Measurements from ENCODE around the gene TUBA3D. TPM values are rescaled to one million over a fixed set of nuclear protein-coding genes. Genes with fewer than 3 reads are reported as not detected.
"Not testable (repeated sequence)": the region's sequence is repeated elsewhere in the genome, so short reads cannot be mapped to it uniquely, and the experiment has no call there.

Gene TUBA3D
- total and polyA plus RNA-seq, 2 experiments from 2014 or later: not detected

DNA sequence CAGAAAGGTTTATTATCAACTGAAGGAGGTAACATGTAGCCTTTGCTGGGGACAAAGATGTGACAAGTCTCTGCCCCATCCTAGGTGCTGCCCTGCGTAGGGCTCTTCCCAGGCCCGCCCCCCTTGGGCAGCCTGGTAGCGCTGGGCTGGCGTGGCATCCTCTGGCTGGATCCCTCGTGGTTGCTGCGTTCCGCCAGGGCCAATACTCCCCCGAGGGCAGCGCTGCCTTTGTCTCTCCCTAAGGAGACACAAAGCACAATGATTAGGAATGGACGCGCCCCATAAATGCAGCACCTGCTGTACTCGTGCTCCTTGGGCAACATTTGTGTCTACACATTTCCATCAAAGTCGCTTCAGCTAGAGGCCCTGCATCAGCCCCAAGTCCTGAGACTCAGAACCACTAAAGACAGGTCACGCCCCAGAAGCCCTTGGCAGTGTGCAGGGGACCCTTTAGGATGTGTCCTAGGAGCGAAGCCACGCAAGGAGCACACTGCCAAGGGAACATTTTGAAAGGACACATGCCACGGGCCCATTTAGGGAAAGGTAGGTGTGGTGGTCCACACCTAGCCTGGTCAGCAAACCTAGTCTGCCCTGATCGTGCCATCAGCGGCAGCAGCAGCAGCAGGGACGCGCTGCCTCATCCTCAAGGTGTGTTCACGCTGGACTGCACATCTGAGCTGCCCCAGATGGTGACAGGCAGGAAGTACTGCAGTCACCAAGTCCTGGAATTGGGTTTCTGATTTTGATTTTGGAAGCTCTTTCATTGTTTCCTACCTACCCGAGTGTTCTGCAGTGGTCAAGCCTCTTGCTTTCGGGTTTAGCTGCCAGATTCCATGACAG lies 8.3 kb downstream of the TUBA3D start:
- in situ Hi-C loops (cut with MboI): not testable (repeated sequence)
- WGBS, 2 experiments (ENCODE audit: low coverage in 1 of 2, low lambda C conversion rate in 2 of 2, missing lambda C conversion rate in 2 of 2): 90 to 92% methylated on average over 21 of the region's 24 CpGs

DNA sequence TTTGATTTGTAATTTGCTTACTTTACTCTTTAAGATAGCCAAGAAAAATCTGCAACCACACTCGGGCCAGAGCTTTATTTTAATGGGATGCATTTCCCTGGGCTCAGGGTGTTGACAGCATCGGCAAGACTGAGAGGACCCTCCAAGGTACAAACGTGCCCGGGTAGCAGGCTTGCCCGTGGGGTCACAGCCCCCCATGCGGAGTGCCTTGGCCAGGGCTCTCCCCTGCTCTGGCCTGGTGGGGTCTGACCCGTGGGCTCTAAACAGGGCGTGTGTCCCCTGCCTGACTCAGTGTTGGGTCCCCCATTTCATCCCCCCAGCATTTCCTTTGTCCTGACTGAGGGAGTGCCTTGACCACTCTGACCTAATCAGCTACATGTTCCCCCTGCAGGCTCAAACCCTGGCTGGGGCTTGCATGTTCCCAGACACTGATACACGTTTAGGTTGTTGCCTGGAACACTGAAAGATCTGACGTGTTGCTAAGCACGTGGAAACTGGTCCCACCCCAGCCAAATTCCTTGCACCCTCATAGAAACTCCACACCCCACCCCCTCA lies 9.1 kb downstream of the TUBA3D start:
- H3F3A ChIP-seq (ENCODE audit: insufficient read depth); H2AFZ ChIP-seq; H4K20me1 ChIP-seq (ENCODE audit: insufficient read depth); H3K36me3 ChIP-seq (ENCODE audit: low read depth); H3K79me2 ChIP-seq (ENCODE audit: insufficient read depth); H3K9ac ChIP-seq; H3K9me3 ChIP-seq (ENCODE audit: low read depth); in situ Hi-C loops (cut with MboI); H3K4me3 ChIP-seq; H3K27ac ChIP-seq; H3K4me1 ChIP-seq (ENCODE audit: insufficient read depth); H3K9me2 ChIP-seq (ENCODE audit: insufficient read depth); H3K27me3 ChIP-seq (replicated peaks; ENCODE audit: insufficient read depth); H3K4me2 ChIP-seq (ENCODE audit: unreplicated experiment); DNase-seq: not testable (repeated sequence)
- 77 to 84% methylated on average over 11 of the region's 11 CpGs for WGBS, 2 experiments (ENCODE audit: low coverage in 1 of 2, low lambda C conversion rate in 2 of 2, missing lambda C conversion rate in 2 of 2)

More for the DNA sequence above, 8.3 kb downstream of the TUBA3D start:
- H3K9ac ChIP-seq; H3K4me3 ChIP-seq; H3K27ac ChIP-seq; H3K9me3 ChIP-seq (ENCODE audit: low read depth); H3K4me1 ChIP-seq (ENCODE audit: insufficient read depth); H3K4me2 ChIP-seq (ENCODE audit: unreplicated experiment); DNase-seq; H3K36me3 ChIP-seq (ENCODE audit: low read depth); H2AFZ ChIP-seq; H3K27me3 ChIP-seq (replicated peaks; ENCODE audit: insufficient read depth); H3F3A ChIP-seq (ENCODE audit: insufficient read depth); H4K20me1 ChIP-seq (ENCODE audit: insufficient read depth); H3K9me2 ChIP-seq (ENCODE audit: insufficient read depth); H3K79me2 ChIP-seq (ENCODE audit: insufficient read depth): not testable (repeated sequence)

DNA sequence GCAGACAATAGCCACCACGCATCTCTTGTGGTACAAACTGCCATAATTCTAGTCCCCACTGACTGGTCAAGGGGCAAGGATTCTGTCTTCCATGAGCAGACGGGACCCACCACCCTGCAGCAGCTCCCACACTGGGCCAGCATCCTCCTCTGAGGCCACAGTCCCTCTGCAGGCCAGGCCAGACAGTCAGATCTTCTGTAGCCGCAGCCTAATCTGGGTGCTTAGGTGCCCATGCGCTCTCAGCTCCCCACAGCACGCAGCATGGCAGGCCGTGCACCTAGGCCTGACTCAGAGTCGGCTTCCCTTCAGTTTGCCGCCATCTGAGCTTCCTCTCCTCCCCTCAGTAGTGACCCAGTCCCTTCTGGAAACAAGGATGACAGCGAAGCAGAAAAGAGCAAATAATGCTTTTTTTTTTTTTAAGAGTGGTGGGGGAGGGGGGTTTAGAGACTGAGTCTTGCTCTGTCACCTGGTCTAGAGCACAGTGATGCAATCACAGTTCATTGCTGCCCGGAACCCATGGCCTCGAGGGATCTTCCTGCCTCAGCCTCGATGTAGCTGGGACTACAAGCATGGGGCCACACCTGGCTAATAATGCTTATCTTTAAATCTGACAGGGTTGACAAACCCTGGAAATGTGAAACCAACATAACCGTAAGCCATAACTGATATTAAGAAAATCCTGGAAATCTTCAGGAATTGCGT lies 10.4 kb downstream of the TUBA3D start:
- in situ Hi-C loops (cut with MboI); H3K36me3 ChIP-seq (ENCODE audit: low read depth); H3K9me2 ChIP-seq (ENCODE audit: insufficient read depth); H3K9me3 ChIP-seq (ENCODE audit: low read depth); H3F3A ChIP-seq (ENCODE audit: insufficient read depth); H2AFZ ChIP-seq; H3K27me3 ChIP-seq (replicated peaks; ENCODE audit: insufficient read depth); DNase-seq; H3K9ac ChIP-seq; H3K4me1 ChIP-seq (ENCODE audit: insufficient read depth); H4K20me1 ChIP-seq (ENCODE audit: insufficient read depth); H3K4me2 ChIP-seq (ENCODE audit: unreplicated experiment); H3K27ac ChIP-seq; H3K4me3 ChIP-seq: not testable (repeated sequence)
- H3K79me2 ChIP-seq (ENCODE audit: insufficient read depth): peaks cover 15% of the 10 kb centered on the region; the same call in 1 of the 2 replicates
- 93 to 94% methylated on average over 12 to 13 of the region's 14 CpGs for WGBS, 2 experiments (ENCODE audit: low coverage in 1 of 2, low lambda C conversion rate in 2 of 2, missing lambda C conversion rate in 2 of 2)

DNA sequence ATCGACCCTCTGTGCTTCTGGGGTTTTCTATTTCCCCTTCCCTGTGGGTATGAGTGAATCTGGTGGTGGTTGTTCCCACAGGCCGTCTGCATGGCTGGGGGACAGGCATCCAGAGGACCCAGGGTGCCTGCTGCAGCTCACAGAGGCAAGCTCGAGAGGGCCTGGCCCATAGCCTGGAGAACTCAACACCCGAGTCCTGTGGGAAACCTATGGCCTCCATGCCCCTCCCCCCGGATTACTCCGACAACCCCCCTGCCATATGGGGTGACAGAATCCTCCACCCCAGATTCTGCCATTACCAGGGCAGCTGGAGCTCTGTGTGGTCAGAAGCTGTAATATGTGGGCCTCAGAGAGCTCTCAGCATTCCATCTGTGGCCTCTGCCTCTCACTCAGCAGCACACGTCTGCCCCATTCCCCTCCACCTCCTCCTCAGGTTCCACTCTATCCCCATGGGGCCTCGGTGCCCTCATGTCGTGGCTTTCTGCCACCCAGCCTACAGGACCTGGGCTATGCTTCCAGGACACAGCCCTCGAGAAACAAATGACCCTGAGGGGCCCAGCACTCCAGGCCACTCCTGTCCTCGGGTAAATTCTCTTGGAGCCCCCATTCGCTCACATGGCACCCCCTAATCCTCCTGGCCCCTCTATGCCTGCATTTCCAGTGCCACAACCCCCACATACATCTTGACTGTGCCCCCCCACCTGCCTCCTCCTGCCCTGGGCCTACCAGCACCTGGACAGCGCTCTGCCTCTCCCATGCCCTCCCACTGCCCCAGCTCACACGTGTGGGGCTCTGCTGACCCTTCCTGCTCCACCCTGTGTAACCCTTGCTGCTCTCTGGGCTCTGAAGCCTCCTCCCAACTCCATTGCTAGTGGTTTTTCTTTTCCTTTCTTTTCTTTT lies 12.6 kb downstream of the TUBA3D start:
- Histone ChIP-seq H3K27ac (no peak overlapping the region), H3K9me3 (ENCODE audit: low read depth) (no peaks in the 10 kb centered on the region), H3K4me3 (no peak overlapping the region), H3K4me2 (ENCODE audit: unreplicated experiment) (no peak overlapping the region), H3K9me2 (ENCODE audit: insufficient read depth) (no peaks in the 10 kb centered on the region), H3F3A (ENCODE audit: insufficient read depth) (no peaks in the 10 kb centered on the region), H3K9ac (no peak overlapping the region), H3K79me2 (ENCODE audit: insufficient read depth) (peaks cover 24% of the 10 kb centered on the region), H4K20me1 (ENCODE audit: insufficient read depth) (no peaks in the 10 kb centered on the region), H3K36me3 (ENCODE audit: low read depth) (no peaks in the 10 kb centered on the region), H2AFZ (no peak overlapping the region), H3K4me1 (ENCODE audit: insufficient read depth) (no peaks in the 10 kb centered on the region), H3K27me3 (replicated peaks; ENCODE audit: insufficient read depth) (no peaks in the 10 kb centered on the region)
- TF ChIP-seq EZH2 (IDR thresholded peaks at IDR 0.05; ENCODE audit: insufficient read depth, poor library complexity, severe bottlenecking) (no peak), EZH2phosphoT487 (IDR thresholded peaks at IDR 0.05; ENCODE audit: insufficient read depth, low read depth) (no peak)
- DNase-seq: no peak
- in situ Hi-C loops (cut with MboI): no loop called here
- WGBS, 2 experiments (ENCODE audit: low coverage in 1 of 2, low lambda C conversion rate in 2 of 2, missing lambda C conversion rate in 2 of 2): 72 to 73% methylated on average over 12 to 14 of the region's 14 CpGs

DNA sequence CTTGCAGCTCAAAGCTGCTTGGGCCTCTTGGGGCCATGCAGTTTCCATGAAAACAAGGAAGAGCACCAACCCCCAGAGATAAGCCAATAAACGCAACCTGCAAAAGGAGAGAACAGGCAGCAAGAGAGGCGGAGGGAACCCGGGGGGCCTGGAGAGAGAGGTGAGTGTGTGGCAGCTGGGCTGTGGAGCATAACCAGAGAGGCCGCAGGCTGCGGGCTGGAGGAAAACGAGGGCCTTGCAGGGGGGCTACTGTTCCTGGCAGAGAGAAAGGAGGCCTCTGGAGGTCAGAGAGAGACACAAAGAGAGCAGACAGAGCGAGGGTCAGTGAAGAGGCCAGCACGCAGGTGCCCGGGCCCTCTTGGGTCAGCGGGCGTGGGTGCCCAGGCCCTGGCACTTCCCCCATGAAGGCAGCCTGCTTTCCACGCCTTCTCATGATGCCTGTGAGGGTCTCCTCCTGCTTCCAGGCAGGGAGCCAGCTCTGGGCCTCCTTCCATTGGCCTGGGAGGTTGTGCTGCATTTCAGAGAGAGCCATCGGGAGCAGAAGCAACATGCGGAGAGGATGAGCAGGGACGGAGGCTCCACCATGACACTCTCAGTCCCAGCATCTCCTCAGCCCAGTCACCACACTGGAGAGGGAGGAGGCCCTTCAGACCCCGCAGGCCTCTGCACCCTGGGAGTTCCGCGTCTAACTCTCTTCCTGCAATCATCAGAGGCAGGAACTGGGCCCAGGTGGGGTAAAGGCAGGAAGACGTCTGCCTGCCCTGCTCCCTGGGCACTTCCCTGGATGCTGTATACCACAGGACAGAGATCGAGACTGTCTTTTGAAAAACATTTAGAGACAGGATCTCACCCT lies 14.9 kb downstream of the TUBA3D start:
- peaks cover 46% of the 10 kb centered on the region for H3K79me2 ChIP-seq (ENCODE audit: insufficient read depth)
- H3F3A ChIP-seq (ENCODE audit: insufficient read depth); H3K27ac ChIP-seq; H3K4me1 ChIP-seq (ENCODE audit: insufficient read depth); H3K9me2 ChIP-seq (ENCODE audit: insufficient read depth); H4K20me1 ChIP-seq (ENCODE audit: insufficient read depth); H3K9me3 ChIP-seq (ENCODE audit: low read depth); in situ Hi-C loops (cut with MboI); H3K27me3 ChIP-seq (replicated peaks; ENCODE audit: insufficient read depth); H3K36me3 ChIP-seq (ENCODE audit: low read depth): not testable (repeated sequence)
- H3K4me2 ChIP-seq (ENCODE audit: unreplicated experiment): peak overlapping the region; percentile 28
- H3K4me3 ChIP-seq: peak overlapping the region; percentile 89
- peak overlapping the region; percentile 67 for H3K9ac ChIP-seq
- peak; percentile 30 for DNase-seq
- H2AFZ ChIP-seq: peak overlapping the region; percentile 31
- 68 to 70% methylated on average over 19 to 20 of the region's 20 CpGs for WGBS, 2 experiments (ENCODE audit: low coverage in 1 of 2, low lambda C conversion rate in 2 of 2, missing lambda C conversion rate in 2 of 2)

DNA sequence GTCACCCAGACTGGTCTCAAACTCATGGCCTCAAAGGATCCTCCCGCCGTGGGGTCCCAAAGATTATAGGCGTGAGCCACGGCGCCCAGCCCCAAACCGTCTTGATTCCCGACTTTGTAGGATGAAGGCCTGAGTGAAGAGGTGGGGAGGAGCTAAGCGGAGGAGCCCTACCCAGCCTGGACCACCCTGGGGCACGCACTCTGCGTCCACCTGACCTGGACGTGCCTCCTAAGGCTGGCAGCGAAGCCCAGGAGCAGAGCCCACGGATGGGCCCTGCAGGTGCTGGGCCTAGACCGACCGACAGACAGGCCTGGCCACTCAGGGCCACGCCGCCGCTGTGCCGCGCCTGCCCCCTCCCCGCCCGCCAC lies 15.5 kb downstream of the TUBA3D start:
- H2AFZ ChIP-seq: peak overlapping the region; percentile 31
- H3K9me2 ChIP-seq (ENCODE audit: insufficient read depth); H3K27ac ChIP-seq; in situ Hi-C loops (cut with MboI); H3K36me3 ChIP-seq (ENCODE audit: low read depth); H3F3A ChIP-seq (ENCODE audit: insufficient read depth); H3K9me3 ChIP-seq (ENCODE audit: low read depth); H4K20me1 ChIP-seq (ENCODE audit: insufficient read depth); H3K27me3 ChIP-seq (replicated peaks; ENCODE audit: insufficient read depth); H3K4me1 ChIP-seq (ENCODE audit: insufficient read depth): not testable (repeated sequence)
- 14 to 16% methylated on average over 10 to 11 of the region's 22 CpGs for WGBS, 2 experiments (ENCODE audit: low coverage in 1 of 2, low lambda C conversion rate in 2 of 2, missing lambda C conversion rate in 2 of 2)
- H3K4me3 ChIP-seq: peak overlapping the region; percentile 89
- peaks cover 52% of the 10 kb centered on the region for H3K79me2 ChIP-seq (ENCODE audit: insufficient read depth)
- H3K4me2 ChIP-seq (ENCODE audit: unreplicated experiment): peak overlapping the region; percentile 28
- peak overlapping the region; percentile 67 for H3K9ac ChIP-seq
- DNase-seq: peak; percentile 5
